Measurements from ENCODE around the gene ADSL. TPM values are rescaled to one million over a fixed set of nuclear protein-coding genes. Genes with fewer than 3 reads are reported as not detected.

The ADSL gene
- total and polyA plus RNA-seq, 12 donors: 29.3 to 101 (median 53.9) TPM

DNA sequence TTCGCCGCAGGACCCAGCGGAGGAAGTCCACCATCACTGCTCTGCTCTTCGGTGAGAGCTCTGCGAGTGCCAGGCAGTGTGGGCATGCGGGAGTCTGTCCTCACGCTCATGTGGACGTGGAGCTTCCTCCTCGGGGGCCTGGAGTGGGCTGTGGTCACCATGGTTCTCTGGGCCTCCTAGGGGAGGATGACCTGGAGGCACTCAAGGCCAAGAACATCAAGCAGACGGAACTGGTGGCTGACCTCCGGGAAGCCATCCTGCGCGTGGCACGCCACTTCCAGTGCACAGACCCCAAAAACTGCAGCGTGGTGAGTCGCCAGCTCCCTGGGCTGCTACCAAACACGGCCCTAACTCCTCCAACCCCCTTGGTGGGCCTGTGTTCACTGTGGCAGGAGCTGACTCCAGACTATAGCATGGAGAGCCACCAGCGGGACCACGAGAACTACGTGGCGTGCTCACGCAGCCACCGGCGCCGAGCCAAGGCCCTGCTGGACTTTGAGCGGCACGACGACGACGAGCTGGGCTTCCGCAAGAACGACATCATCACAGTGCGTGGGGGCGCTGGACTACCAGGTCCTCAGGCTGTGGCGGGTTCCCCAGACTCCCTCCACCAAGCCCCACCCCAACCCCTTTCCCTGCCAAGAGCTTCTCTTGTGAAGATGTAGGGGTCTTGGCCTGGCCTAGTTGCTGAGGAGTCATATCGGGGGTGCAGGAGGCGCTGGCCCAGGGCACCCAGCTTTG is 60.9 kb downstream of the ADSL start:
- Histone ChIP-seq H3K9me3 (no peaks in the 10 kb centered on the region), H3K4me1 (peaks cover 0 to 15% (median 0%) of the 10 kb centered on the region in 9 donors), H3K27ac (no peak overlapping the region), H3K36me3 (peaks cover 0 to 100% (median 41%) of the 10 kb centered on the region in 9 donors), H3K4me3 (no peak overlapping the region), H3K27me3 (no peaks in the 10 kb centered on the region)
- TF ChIP-seq, protein P1, sequence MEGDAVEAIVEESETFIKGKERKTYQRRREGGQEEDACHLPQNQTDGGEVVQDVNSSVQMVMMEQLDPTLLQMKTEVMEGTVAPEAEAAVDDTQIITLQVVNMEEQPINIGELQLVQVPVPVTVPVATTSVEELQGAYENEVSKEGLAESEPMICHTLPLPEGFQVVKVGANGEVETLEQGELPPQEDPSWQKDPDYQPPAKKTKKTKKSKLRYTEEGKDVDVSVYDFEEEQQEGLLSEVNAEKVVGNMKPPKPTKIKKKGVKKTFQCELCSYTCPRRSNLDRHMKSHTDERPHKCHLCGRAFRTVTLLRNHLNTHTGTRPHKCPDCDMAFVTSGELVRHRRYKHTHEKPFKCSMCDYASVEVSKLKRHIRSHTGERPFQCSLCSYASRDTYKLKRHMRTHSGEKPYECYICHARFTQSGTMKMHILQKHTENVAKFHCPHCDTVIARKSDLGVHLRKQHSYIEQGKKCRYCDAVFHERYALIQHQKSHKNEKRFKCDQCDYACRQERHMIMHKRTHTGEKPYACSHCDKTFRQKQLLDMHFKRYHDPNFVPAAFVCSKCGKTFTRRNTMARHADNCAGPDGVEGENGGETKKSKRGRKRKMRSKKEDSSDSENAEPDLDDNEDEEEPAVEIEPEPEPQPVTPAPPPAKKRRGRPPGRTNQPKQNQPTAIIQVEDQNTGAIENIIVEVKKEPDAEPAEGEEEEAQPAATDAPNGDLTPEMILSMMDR (IDR thresholded peaks at IDR 0.05): no peak
- DNase-seq (no peak), ATAC-seq (no peak)
- 92 to 93% methylated on average over 37 of the region's 37 CpGs for WGBS, 2 donors
- intact Hi-C loops (cut with DNase I): no loop called here

DNA sequence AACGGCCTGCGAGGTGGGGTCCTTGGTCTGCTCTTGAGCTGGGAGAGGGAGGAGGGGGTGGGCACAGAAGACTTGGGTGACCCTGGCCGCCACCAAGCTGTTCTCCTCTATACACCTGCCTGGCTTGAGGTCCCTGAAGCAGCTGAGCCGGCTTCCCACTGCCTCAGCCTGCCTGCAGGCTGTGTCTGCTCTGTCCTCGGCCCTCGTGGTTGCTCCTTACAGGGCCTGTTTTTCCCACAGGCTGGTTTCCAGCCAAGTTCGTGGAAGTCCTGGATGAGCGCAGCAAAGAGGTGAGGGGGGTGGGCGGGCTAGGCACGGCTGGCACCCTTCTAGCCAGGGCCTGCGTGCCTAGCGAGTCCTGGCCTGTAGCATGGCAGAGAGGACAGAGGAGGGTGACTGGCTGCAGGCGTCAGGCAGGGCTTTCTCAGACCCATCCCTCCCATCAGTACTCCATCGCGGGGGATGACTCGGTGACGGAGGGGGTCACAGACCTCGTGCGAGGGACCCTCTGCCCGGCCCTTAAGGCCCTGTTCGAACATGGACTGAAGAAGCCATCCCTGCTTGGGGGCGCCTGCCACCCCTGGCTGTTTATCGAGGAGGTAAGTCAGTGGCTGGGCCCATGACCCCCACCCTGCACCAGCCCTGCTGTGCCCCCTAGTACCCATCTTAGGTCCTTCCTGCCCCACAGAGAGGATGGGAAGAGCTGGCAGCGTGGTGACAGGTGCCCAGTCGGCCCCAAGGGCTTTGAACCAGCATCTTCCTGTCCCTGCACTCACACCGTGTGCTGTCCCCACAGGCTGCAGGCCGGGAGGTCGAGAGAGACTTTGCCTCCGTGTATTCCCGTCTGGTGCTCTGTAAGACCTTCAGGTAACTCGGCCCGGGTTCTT is 61.8 kb downstream of the ADSL start:
- Histone ChIP-seq H3K9me3 (no peaks in the 10 kb centered on the region), H3K4me3 (no peak overlapping the region), H3K4me1 (peaks cover 0 to 17% (median 0%) of the 10 kb centered on the region in 9 donors), H3K27me3 (no peaks in the 10 kb centered on the region), H3K36me3 (peaks cover 0 to 97% (median 41%) of the 10 kb centered on the region in 9 donors), H3K27ac (no peak overlapping the region)
- no peak for ATAC-seq
- DNase-seq: no peak
- TF ChIP-seq, protein P1 (IDR thresholded peaks at IDR 0.05): no peak
- 87 to 88% methylated on average over 32 of the region's 32 CpGs for WGBS, 2 donors
- intact Hi-C loops (cut with DNase I): no loop called here

DNA sequence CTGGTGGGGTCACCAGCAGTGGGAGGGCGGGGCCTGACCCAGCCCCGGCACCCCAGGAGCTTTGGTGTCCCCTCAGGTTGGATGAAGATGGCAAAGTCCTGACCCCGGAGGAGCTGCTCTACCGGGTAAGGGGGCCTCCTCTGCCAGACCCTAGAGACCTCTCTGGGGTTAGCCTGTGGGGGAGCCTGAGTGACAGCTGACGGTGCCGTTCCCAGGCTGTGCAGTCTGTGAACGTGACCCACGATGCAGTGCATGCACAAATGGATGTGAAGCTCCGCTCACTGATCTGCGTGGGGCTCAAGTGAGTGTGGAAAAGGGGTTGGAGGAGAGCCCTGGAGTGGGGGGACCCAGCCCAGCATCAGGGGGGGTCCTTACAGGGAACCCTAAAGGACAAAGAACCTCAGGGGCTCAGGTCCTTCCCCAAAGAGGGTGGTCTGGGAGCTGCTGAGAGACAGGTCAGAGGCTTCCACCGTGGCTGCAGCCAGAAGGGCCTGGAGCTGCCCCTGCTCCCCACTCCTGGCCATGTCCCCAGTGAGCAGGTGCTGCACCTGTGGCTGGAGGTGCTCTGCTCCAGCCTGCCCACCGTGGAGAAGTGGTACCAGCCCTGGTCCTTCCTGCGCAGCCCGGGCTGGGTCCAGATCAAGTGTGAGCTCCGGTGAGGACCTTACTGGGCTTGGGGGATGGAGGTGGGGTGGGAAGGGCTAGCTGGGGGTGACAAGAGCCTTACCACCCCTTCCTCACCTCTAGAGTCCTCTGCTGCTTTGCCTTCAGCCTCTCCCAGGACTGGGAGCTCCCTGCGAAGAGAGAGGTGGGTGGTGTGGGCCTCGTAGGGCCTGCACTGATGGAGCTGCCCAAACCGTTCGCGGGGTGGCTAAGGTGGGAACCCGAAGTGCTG is 62.7 kb downstream of the ADSL start:
- no peaks in the 10 kb centered on the region for H3K9me3 ChIP-seq
- no peaks in the 10 kb centered on the region for H3K27me3 ChIP-seq
- ATAC-seq (peak in 1 of 8 donors; percentile 3), DNase-seq (no peak)
- intact Hi-C loops (cut with DNase I): no loop called here
- 87 to 90% methylated on average over 21 of the region's 21 CpGs for WGBS, 2 donors
- no peak overlapping the region for H3K4me3 ChIP-seq
- H3K27ac ChIP-seq: no peak overlapping the region
- TF ChIP-seq, protein P1 (IDR thresholded peaks at IDR 0.05): no peak
- peaks cover 0 to 14% (median 0%) of the 10 kb centered on the region in 9 donors for H3K4me1 ChIP-seq
- H3K36me3 ChIP-seq: peaks cover 0 to 95% (median 40%) of the 10 kb centered on the region in 9 donors

Measured in heart right ventricle (tissue), 16 donors.